ENCODE results near the gene UGCG. TPM values are rescaled to one million over a fixed set of nuclear protein-coding genes. Genes with fewer than 3 reads are reported as not detected.

UGCG gene
- total and polyA plus RNA-seq, 9 of the 15 experiments (the other 6 are each of a cell fraction or from before 2014, with no cell fraction given), result 20.0 to 40.3 (median 29.2) TPM

GRCh38 chr9:111853450-111853827, 43.2 kb upstream of the UGCG start (continued):
- TF ChIP-seq HMBOX1 (IDR thresholded peaks at IDR 0.05) (no peak), KDM4B (IDR thresholded peaks at IDR 0.05; ENCODE audit: borderline replicate concordance in 2 of 2, low read depth in 1 of 2) (no peak)

DNA sequence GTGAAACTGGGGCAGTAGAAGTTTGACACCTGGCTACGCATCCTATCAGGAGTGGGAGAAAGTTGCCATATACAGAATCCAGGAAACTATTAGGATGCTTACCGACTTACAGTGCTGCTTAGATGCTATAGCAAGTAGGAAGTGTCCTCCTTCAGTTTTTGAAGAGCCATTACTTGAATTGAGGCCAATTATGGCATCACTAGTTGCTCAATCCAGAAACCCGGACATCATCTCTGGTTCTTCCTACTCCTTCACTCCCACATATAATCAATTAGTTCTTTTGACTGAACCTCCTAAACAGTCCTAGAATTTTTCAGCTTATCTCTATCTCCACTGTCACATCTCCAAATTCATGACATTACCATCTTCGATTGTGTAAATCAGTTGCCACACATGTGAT, 41.8 kb upstream of the UGCG start:
- CTCF ChIA-PET (ENCODE audit: low intra/inter-chr PET ratio), result no interaction called here
- ATAC-seq, result no peak
- no peak for TF ChIP-seq ZBTB8A (IDR thresholded peaks at IDR 0.05; ENCODE audit: partially characterized antibody)
- no peak for TF ChIP-seq CEBPG (CRISPR knock-in tag; IDR thresholded peaks at IDR 0.05)
- TF ChIP-seq CEBPG (tag; conservative IDR thresholded peaks at IDR 0.05 in 1 of 2, IDR thresholded peaks at IDR 0.05 in 1 of 2), result peak in 1 of 2 experiments; percentile 28; a peak in 1 of 4 replicates
- 0 out of 2 replicates have a peak, but pooled peaks have one; percentile 33 for TF ChIP-seq CEBPB (tag; IDR thresholded peaks at IDR 0.05)
- TF ChIP-seq HDAC2 (IDR thresholded peaks at IDR 0.05), result no peak
- TF ChIP-seq TEAD4 (IDR thresholded peaks at IDR 0.05; ENCODE audit: low read length), result no peak
- TF ChIP-seq TEAD4 (CRISPR knock-in tag; IDR thresholded peaks at IDR 0.05; ENCODE audit: borderline replicate concordance), result no peak
- Histone ChIP-seq H3K4me1 (replicated peaks in 1 of 2; ENCODE audit: control insufficient read depth in 2 of 2, insufficient read depth in 2 of 2, low read length in 2 of 2) (no peaks in the 10 kb centered on the region; a peak in 1 of 5 replicates), H3K4me3 (no peak overlapping the region), H3K9ac (ENCODE audit: insufficient read depth in 1 of 2, low read depth in 2 of 2, low read length in 2 of 2) (no peak overlapping the region), H3K9me1 (ENCODE audit: control insufficient read depth, insufficient read depth, low read length) (no peaks in the 10 kb centered on the region), H3K79me2 (ENCODE audit: control insufficient read depth, insufficient read depth, low read length) (no peaks in the 10 kb centered on the region), H3K36me3 (ENCODE audit: control insufficient read depth, insufficient read depth, low read length) (no peaks in the 10 kb centered on the region), H3K9me3 (replicated peaks; ENCODE audit: control insufficient read depth, insufficient read depth, low read depth, low read length) (no peaks in the 10 kb centered on the region), H3K4me2 (ENCODE audit: insufficient read depth, low read length) (no peak overlapping the region), H2AFZ (ENCODE audit: low read depth, low read length) (no peak overlapping the region), H3K27ac (ENCODE audit: extremely low read depth, low read depth, low read length) (no peak overlapping the region), H4K20me1 (replicated peaks; ENCODE audit: control insufficient read depth, insufficient read depth, low read length) (no peaks in the 10 kb centered on the region), H3K27me3 (ENCODE audit: control insufficient read depth in 2 of 2, insufficient read depth in 2 of 2, low read length in 2 of 2) (no peaks in the 10 kb centered on the region)
- 11% methylated on average over 4 of the region's 4 CpGs for WGBS (ENCODE audit: insufficient coverage, low coverage, missing lambda C conversion rate)
- FAIRE-seq, result no peak
- intact Hi-C loops (cut with micrococcal nuclease) (no loop called here), in situ Hi-C loops (cut with MboI) (no loop called here)
- BruUV-seq (replicated peaks), result no TSS peak
- POLR2A ChIA-PET, result no interaction called here
- DNase-seq (ENCODE audit: extremely low read depth in 1 of 4, low spot score in 3 of 4), result no peak
